ENCODE measurements around the gene DAAM2.

GRCh38 chr6:39885691-39886090 lies 93.5 kb downstream of the DAAM2 start:
- TF ChIP-seq CTCF (IDR thresholded peaks at IDR 0.05) (no peak), POLR2AphosphoS5 (IDR thresholded peaks at IDR 0.05) (no peak)

Data from breast epithelium (tissue), 3 donors.